Gastrocnemius medialis (tissue), 4 donors: ENCODE measurements around the gene RPRM.

Experiments
- POLR2A ChIP-seq, 2 donors: fragments of 450-650 bp; IDR thresholded peaks; one replicate each; pipeline ENCODE4 v1.6.1; 2017; ENCODE audit warnings: antibody characterized with exemption in 2 of 2, mild to moderate bottlenecking in 2 of 2, moderate library complexity in 2 of 2
- TF ChIP-seq, protein P1 (sequence below), 5 experiments: fragments of 450-650 bp in 3 of 5; fragments of 200-600 bp in 2 of 5; sonication (generic) in 2 of 5; IDR thresholded peaks in 4 of 5; conservative IDR thresholded peaks in 1 of 5; 1 replicate in 4 of 5; 2 replicates in 1 of 5; pipeline ENCODE4 v1.5.1; 2016 to 2019; ENCODE audit warnings: antibody characterized with exemption in 5 of 5, mild to moderate bottlenecking in 3 of 5, moderate library complexity in 3 of 5

DNA sequence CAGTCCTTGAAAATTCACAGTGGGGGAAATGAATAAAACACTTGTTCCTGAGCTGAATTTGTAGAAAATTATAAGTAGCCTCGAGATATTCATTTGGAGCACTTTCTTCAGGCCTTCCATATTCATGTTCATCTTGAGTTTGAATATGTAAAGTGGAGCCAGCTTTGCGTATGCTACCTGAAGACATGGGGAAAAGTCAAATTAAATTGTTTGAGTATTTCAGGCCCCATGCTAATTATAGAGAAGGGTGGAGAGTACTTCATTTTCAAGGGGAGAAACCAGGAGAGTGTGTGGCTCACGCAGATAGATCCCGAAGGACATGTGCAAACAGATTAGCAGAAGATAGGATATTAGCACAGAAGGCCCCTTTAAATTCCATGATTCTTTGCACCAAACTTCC, 7.7 kb downstream of the RPRM start:
- TF ChIP-seq, protein P1, sequence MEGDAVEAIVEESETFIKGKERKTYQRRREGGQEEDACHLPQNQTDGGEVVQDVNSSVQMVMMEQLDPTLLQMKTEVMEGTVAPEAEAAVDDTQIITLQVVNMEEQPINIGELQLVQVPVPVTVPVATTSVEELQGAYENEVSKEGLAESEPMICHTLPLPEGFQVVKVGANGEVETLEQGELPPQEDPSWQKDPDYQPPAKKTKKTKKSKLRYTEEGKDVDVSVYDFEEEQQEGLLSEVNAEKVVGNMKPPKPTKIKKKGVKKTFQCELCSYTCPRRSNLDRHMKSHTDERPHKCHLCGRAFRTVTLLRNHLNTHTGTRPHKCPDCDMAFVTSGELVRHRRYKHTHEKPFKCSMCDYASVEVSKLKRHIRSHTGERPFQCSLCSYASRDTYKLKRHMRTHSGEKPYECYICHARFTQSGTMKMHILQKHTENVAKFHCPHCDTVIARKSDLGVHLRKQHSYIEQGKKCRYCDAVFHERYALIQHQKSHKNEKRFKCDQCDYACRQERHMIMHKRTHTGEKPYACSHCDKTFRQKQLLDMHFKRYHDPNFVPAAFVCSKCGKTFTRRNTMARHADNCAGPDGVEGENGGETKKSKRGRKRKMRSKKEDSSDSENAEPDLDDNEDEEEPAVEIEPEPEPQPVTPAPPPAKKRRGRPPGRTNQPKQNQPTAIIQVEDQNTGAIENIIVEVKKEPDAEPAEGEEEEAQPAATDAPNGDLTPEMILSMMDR (IDR thresholded peaks at IDR 0.05 in 4 of 5, conservative IDR thresholded peaks at IDR 0.05 in 1 of 5) = no peak
- no peak for TF ChIP-seq POLR2A (IDR thresholded peaks at IDR 0.05)
